ENCODE data around the gene LINC00305. TPM values are rescaled to one million over a fixed set of nuclear protein-coding genes. Genes with fewer than 3 reads are reported as not detected.

Gene LINC00305
- total RNA-seq, 1 donor from 2014 or later: 16.4 TPM

DNA sequence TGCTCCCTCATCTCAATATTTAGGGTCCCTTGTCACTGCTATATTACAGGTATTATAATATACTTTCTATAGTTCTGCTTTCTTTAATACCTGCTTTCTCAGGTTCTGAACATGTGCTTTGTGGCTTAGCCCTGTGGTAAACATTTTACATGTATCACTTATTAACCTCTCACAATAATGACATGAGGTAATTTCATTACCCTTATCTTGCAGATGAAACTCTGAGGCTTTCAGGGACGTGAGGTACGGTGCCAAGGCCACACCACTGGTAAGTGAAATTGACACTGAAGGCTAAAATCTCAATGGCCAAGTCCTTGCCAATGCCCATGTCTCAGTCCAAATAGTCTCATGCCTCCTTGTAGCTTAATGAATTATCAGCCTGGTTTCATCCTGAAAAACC lies 21.7 kb downstream of the LINC00305 start:
- Mint-ChIP-seq H3K4me3 (ENCODE audit: unreplicated experiment) (no peak overlapping the region), H3K4me1 (ENCODE audit: unreplicated experiment) (no peaks in the 10 kb centered on the region), H3K9me3 (ENCODE audit: unreplicated experiment) (no peaks in the 10 kb centered on the region), H3K36me3 (ENCODE audit: low read depth, unreplicated experiment) (no peaks in the 10 kb centered on the region), H3K27me3 (ENCODE audit: unreplicated experiment) (no peaks in the 10 kb centered on the region), H3K27ac (ENCODE audit: unreplicated experiment) (no peak overlapping the region)
- TF ChIP-seq, protein P1, sequence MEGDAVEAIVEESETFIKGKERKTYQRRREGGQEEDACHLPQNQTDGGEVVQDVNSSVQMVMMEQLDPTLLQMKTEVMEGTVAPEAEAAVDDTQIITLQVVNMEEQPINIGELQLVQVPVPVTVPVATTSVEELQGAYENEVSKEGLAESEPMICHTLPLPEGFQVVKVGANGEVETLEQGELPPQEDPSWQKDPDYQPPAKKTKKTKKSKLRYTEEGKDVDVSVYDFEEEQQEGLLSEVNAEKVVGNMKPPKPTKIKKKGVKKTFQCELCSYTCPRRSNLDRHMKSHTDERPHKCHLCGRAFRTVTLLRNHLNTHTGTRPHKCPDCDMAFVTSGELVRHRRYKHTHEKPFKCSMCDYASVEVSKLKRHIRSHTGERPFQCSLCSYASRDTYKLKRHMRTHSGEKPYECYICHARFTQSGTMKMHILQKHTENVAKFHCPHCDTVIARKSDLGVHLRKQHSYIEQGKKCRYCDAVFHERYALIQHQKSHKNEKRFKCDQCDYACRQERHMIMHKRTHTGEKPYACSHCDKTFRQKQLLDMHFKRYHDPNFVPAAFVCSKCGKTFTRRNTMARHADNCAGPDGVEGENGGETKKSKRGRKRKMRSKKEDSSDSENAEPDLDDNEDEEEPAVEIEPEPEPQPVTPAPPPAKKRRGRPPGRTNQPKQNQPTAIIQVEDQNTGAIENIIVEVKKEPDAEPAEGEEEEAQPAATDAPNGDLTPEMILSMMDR (IDR thresholded peaks at IDR 0.05; ENCODE audit: unreplicated experiment): no peak
- no peak for DNase-seq (ENCODE audit: low spot score)

GRCh38 chr18:64119916-64120315 lies 29.0 kb downstream of the LINC00305 start:
- H3K4me3 Mint-ChIP-seq (ENCODE audit: unreplicated experiment): no peak overlapping the region
- H3K4me1 Mint-ChIP-seq (ENCODE audit: unreplicated experiment): no peaks in the 10 kb centered on the region
- DNase-seq (ENCODE audit: low spot score): no peak
- no peak overlapping the region for H3K27ac Mint-ChIP-seq (ENCODE audit: unreplicated experiment)
- no peaks in the 10 kb centered on the region for H3K9me3 Mint-ChIP-seq (ENCODE audit: unreplicated experiment)
- TF ChIP-seq, protein P1 (IDR thresholded peaks at IDR 0.05; ENCODE audit: unreplicated experiment): peak; percentile 59
- H3K36me3 Mint-ChIP-seq (ENCODE audit: low read depth, unreplicated experiment): no peaks in the 10 kb centered on the region
- no peaks in the 10 kb centered on the region for H3K27me3 Mint-ChIP-seq (ENCODE audit: unreplicated experiment)

DNA sequence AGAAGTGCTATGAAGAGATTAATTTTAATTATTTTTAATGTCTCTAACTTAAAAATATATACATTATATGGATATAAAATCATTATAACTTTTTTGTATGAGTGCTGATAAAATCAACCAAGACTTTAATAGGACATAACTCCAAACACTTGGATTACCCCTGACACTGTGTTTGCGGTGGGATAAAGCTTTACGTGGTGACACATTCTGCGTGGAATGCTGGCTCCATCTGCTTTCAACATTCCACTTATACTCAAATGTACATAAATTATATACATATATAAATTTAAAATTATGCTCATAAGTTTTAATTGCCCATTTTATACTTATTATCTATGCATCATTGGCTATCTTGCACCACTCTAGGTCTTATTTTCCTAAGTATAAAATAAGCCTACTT lies 30.5 kb downstream of the LINC00305 start:
- Mint-ChIP-seq H3K9me3 (ENCODE audit: unreplicated experiment) (no peaks in the 10 kb centered on the region), H3K36me3 (ENCODE audit: low read depth, unreplicated experiment) (no peaks in the 10 kb centered on the region)

DNA sequence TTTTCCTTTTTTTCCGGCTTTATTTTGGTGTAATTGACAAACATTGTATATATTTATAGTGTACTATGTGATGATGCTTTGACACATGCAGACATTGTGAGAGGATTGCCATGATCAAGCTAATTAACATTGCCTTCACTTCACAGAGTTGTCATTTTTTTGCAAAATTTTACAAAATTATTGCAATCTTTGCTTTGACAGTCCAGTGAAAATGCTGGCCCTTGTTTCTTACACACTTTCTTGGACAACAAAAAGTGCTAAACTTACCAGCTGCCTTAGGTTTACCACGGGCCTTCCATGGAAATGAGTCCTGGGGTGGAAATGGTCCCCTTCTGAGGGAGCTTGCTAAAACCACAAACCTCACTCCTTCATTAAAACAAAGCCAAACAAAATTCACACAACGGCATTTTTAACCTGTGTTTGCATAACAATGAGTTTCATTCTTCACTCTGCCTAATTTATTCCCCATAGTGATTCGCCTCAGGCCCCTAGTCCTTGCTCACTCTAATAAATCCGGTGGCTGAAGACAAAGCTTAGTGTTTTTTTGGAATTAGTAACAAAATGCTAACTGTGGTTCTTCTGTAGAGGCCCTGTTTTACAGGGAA lies 32.2 kb downstream of the LINC00305 start:
- TF ChIP-seq, protein P1 (IDR thresholded peaks at IDR 0.05; ENCODE audit: unreplicated experiment): no peak
- no peaks in the 10 kb centered on the region for H3K9me3 Mint-ChIP-seq (ENCODE audit: unreplicated experiment)
- no peaks in the 10 kb centered on the region for H3K4me1 Mint-ChIP-seq (ENCODE audit: unreplicated experiment)
- no peak for DNase-seq (ENCODE audit: low spot score)
- no peak overlapping the region for H3K4me3 Mint-ChIP-seq (ENCODE audit: unreplicated experiment)
- H3K27ac Mint-ChIP-seq (ENCODE audit: unreplicated experiment): no peak overlapping the region
- H3K27me3 Mint-ChIP-seq (ENCODE audit: unreplicated experiment): no peaks in the 10 kb centered on the region
- no peaks in the 10 kb centered on the region for H3K36me3 Mint-ChIP-seq (ENCODE audit: low read depth, unreplicated experiment)

More for the DNA sequence above, 30.5 kb downstream of the LINC00305 start:
- TF ChIP-seq, protein P1 (IDR thresholded peaks at IDR 0.05; ENCODE audit: unreplicated experiment): no peak
- Mint-ChIP-seq H3K4me1 (ENCODE audit: unreplicated experiment) (no peaks in the 10 kb centered on the region), H3K27me3 (ENCODE audit: unreplicated experiment) (no peaks in the 10 kb centered on the region), H3K27ac (ENCODE audit: unreplicated experiment) (no peak overlapping the region), H3K4me3 (ENCODE audit: unreplicated experiment) (no peak overlapping the region)
- no peak for DNase-seq (ENCODE audit: low spot score)

- Mint-ChIP-seq H3K27me3 (ENCODE audit: unreplicated experiment) (no peaks in the 10 kb centered on the region), H3K4me1 (ENCODE audit: unreplicated experiment) (no peaks in the 10 kb centered on the region), H3K4me3 (ENCODE audit: unreplicated experiment) (no peak overlapping the region), H3K36me3 (ENCODE audit: low read depth, unreplicated experiment) (no peaks in the 10 kb centered on the region), H3K27ac (ENCODE audit: unreplicated experiment) (no peak overlapping the region), H3K9me3 (ENCODE audit: unreplicated experiment) (no peaks in the 10 kb centered on the region)
- TF ChIP-seq, protein P1 (IDR thresholded peaks at IDR 0.05; ENCODE audit: unreplicated experiment): no peak
- no peak for DNase-seq (ENCODE audit: low spot score)
These were observed 33.0 kb downstream of the LINC00305 start for GRCh38 chr18:64115881-64116280.
